ENCODE results near the gene KDM2A.

DNA sequence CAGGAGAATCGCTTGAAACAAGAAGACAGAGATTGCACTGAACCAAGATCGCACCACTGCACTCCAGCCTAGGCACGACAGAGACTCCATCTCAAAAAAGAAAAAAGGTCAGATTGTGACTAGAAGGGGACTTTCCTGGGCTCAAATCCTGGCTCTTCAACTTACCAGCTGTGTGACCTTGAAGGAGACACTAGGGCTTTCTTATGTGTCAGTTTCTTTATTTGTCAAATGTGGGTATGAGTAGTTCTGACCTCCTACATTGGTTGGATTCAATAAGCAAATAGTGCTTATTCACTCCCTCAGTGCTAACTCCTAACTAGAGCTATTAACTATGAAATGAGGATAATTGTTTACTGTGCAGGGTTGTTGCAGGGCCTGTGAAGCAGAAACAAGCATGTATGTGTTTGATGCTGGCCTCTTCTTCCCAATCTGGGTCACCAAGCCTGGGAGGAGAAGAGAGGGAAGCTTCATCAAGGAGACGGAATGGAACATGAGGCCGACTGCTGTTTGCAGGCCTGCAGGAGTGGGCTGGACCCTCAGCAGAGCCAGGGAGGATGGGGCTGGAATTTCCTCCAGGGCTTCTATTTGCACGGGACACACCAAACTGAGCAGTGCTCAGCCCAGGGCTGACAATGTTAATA, 39.9 kb upstream of the KDM2A start:
- TF ChIP-seq, protein P1, sequence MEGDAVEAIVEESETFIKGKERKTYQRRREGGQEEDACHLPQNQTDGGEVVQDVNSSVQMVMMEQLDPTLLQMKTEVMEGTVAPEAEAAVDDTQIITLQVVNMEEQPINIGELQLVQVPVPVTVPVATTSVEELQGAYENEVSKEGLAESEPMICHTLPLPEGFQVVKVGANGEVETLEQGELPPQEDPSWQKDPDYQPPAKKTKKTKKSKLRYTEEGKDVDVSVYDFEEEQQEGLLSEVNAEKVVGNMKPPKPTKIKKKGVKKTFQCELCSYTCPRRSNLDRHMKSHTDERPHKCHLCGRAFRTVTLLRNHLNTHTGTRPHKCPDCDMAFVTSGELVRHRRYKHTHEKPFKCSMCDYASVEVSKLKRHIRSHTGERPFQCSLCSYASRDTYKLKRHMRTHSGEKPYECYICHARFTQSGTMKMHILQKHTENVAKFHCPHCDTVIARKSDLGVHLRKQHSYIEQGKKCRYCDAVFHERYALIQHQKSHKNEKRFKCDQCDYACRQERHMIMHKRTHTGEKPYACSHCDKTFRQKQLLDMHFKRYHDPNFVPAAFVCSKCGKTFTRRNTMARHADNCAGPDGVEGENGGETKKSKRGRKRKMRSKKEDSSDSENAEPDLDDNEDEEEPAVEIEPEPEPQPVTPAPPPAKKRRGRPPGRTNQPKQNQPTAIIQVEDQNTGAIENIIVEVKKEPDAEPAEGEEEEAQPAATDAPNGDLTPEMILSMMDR (conservative IDR thresholded peaks at IDR 0.05 in 1 of 2, IDR thresholded peaks at IDR 0.05 in 1 of 2; ENCODE audit: extremely low read depth in 1 of 2, insufficient read depth in 1 of 2, low read depth in 1 of 2, low read length in 2 of 2) = no peak
- no peak for TF ChIP-seq EZH2 (IDR thresholded peaks at IDR 0.05; ENCODE audit: borderline replicate concordance, low read length)
